GM19438 (cell line): ENCODE data around the gene MAGIX.
"Not testable (repeated sequence)": the region's sequence is repeated elsewhere in the genome, so short reads cannot be mapped to it uniquely, and the experiment has no call there.

Experiments
- ATAC-seq: cut with Tn5 transposase; IDR thresholded peaks from one replicate; pipeline ENCODE4 v1.9.1; 2021; ENCODE audit warnings: low read depth; ENCODE audit not compliant: unreplicated experiment

Gene MAGIX

GRCh38 chrX:49162620-49163019 is at the start of gene MAGIX:
Gene MAGIX, plus strand, starts transcription at chrX:49162758. Its CDS starts 132 bp downstream, at chrX:49162890.
- ATAC-seq: no peak

- no peak for ATAC-seq
Measured at GRCh38 chrX:49116076-49116475, 46.5 kb upstream of the MAGIX start.

GRCh38 chrX:49116716-49117115 is 45.8 kb upstream of the MAGIX start:
- ATAC-seq: no peak

GRCh38 chrX:49117581-49117980 is 45.0 kb upstream of the MAGIX start:
- ATAC-seq: no peak

GRCh38 chrX:49120091-49120490 is 42.5 kb upstream of the MAGIX start:
- ATAC-seq: no peak

GRCh38 chrX:49122499-49122898 is 40.1 kb upstream of the MAGIX start:
- ATAC-seq: no peak

GRCh38 chrX:49127742-49128258 is 34.8 kb upstream of the MAGIX start:
- not testable (repeated sequence) for ATAC-seq

- no peak for ATAC-seq
Measured at GRCh38 chrX:49129427-49129826, 33.1 kb upstream of the MAGIX start.

- ATAC-seq: not testable (repeated sequence)
Measured at GRCh38 chrX:49132275-49132674, 30.3 kb upstream of the MAGIX start.

GRCh38 chrX:49133759-49134158 is 28.8 kb upstream of the MAGIX start:
- no peak for ATAC-seq

- no peak for ATAC-seq
Measured at GRCh38 chrX:49137492-49137891, 25.1 kb upstream of the MAGIX start.

GRCh38 chrX:49139713-49140112 is 22.8 kb upstream of the MAGIX start:
- ATAC-seq: no peak

- ATAC-seq: not testable (repeated sequence)
Measured at GRCh38 chrX:49142264-49142663, 20.3 kb upstream of the MAGIX start.

- ATAC-seq: not testable (repeated sequence)
Measured at GRCh38 chrX:49143154-49143553, 19.4 kb upstream of the MAGIX start.

GRCh38 chrX:49147282-49147681 is 15.3 kb upstream of the MAGIX start:
- no peak for ATAC-seq

- no peak for ATAC-seq
Measured at GRCh38 chrX:49147936-49148335, 14.6 kb upstream of the MAGIX start.

GRCh38 chrX:49148390-49149100 is 14.0 kb upstream of the MAGIX start:
- ATAC-seq: not testable (repeated sequence)

- ATAC-seq: not testable (repeated sequence)
Measured at GRCh38 chrX:49149291-49149690, 13.3 kb upstream of the MAGIX start.

GRCh38 chrX:49153467-49153866 is 9.1 kb upstream of the MAGIX start:
- ATAC-seq: no peak

GRCh38 chrX:49155243-49155899 is 7.2 kb upstream of the MAGIX start:
- peak; percentile 10 for ATAC-seq

GRCh38 chrX:49155900-49156837 is 6.4 kb upstream of the MAGIX start:
- ATAC-seq: peak; percentile 79
